ENCODE data around the gene SGMS1. TPM values are rescaled to one million over a fixed set of nuclear protein-coding genes. Genes with fewer than 3 reads are reported as not detected.
A peak's percentile ranks its signal among the peaks of the same experiment; 100 is the strongest.

Gene SGMS1
- total RNA-seq, 1 experiment from 2014 or later: 20.4 TPM

GRCh38 chr10:50653758-50654157 lies 30.0 kb upstream of the SGMS1 start:
- peaks cover 0 to 5% of the 10 kb centered on the region in 2 experiments; a peak in 3 of 4 replicates for H3K4me1 Mint-ChIP-seq
- Histone ChIP-seq H3K4me1 (ENCODE audit: insufficient read depth, low read length) (no peaks in the 10 kb centered on the region), H3K79me2 (ENCODE audit: insufficient read depth, low read length) (no peaks in the 10 kb centered on the region), H4K5ac (ENCODE audit: insufficient read length, low read depth, low read length) (no peak overlapping the region), H3K9ac (ENCODE audit: extremely low read depth, insufficient read length, low read length) (no peak overlapping the region), H2BK20ac (ENCODE audit: low read depth, low read length, poor library complexity, severe bottlenecking) (no peak overlapping the region), H3K4ac (ENCODE audit: low read depth, low read length) (no peak overlapping the region), H3K27me3 (ENCODE audit: insufficient read depth, low read length) (no peaks in the 10 kb centered on the region), H4K8ac (replicated peaks; ENCODE audit: insufficient read length, low read depth, low read length) (no peak overlapping the region), H3K4me2 (ENCODE audit: insufficient read depth, insufficient read length, low read length) (no peak overlapping the region), H2BK5ac (ENCODE audit: insufficient read length, low read length) (no peak overlapping the region), H3K27ac (ENCODE audit: insufficient read length, low read depth, low read length) (no peak overlapping the region), H3K18ac (ENCODE audit: insufficient read length, low read depth, low read length) (no peak overlapping the region), H3K56ac (ENCODE audit: insufficient read length, low read depth, low read length) (no peak overlapping the region), H2BK120ac (ENCODE audit: low read depth, low read length, poor library complexity, severe bottlenecking) (no peak overlapping the region), H3K9me3 (ENCODE audit: control insufficient read depth, low read depth, low read length) (no peaks in the 10 kb centered on the region), H2AK5ac (ENCODE audit: insufficient read length, low read length) (no peak overlapping the region), H3T11ph (ENCODE audit: low read length) (no peak overlapping the region), H3K14ac (ENCODE audit: insufficient read depth, low read length) (no peak overlapping the region), H2BK12ac (ENCODE audit: insufficient read length, low read depth, low read length) (no peak overlapping the region), H2BK15ac (ENCODE audit: low read depth, low read length) (no peak overlapping the region), H3K23ac (ENCODE audit: insufficient read length, low read depth, low read length) (no peak overlapping the region), H3K23me2 (ENCODE audit: insufficient read length, low read depth, low read length, poor library complexity, severe bottlenecking) (no peaks in the 10 kb centered on the region), H4K91ac (ENCODE audit: insufficient read length, low read depth, low read length) (no peak overlapping the region), H3K79me1 (ENCODE audit: insufficient read depth, low read depth, low read length, poor library complexity, severe bottlenecking) (no peaks in the 10 kb centered on the region), H2AFZ (ENCODE audit: low read length) (no peak overlapping the region), H4K20me1 (ENCODE audit: control insufficient read depth, insufficient read depth, insufficient read length) (no peaks in the 10 kb centered on the region)
- WGBS (ENCODE audit: extremely low coverage, insufficient read length, low lambda C conversion rate): no CpG with 5 or more reads among the region's 3 CpGs
- H3K4me3 Mint-ChIP-seq: no peak overlapping the region
- no peaks in the 10 kb centered on the region for H3K27me3 Mint-ChIP-seq (ENCODE audit: low read depth)
- DNase-seq: no peak
- H3K27ac Mint-ChIP-seq: peak overlapping the region in 1 of 3 experiments; percentile 24; a peak in 2 of 7 replicates
- H3K9me3 Mint-ChIP-seq: no peaks in the 10 kb centered on the region
- H3K36me3 Mint-ChIP-seq (ENCODE audit: insufficient read depth in 1 of 3, low read depth in 3 of 3): no peaks in the 10 kb centered on the region
- TF ChIP-seq CTCF (conservative IDR thresholded peaks at IDR 0.05): no peak
